ENCODE data around the gene OXTR. TPM values are rescaled to one million over a fixed set of nuclear protein-coding genes. Genes with fewer than 3 reads are reported as not detected.

OXTR gene
- total RNA-seq, result under 0.01 and 1.7 TPM in 2 replicates

DNA sequence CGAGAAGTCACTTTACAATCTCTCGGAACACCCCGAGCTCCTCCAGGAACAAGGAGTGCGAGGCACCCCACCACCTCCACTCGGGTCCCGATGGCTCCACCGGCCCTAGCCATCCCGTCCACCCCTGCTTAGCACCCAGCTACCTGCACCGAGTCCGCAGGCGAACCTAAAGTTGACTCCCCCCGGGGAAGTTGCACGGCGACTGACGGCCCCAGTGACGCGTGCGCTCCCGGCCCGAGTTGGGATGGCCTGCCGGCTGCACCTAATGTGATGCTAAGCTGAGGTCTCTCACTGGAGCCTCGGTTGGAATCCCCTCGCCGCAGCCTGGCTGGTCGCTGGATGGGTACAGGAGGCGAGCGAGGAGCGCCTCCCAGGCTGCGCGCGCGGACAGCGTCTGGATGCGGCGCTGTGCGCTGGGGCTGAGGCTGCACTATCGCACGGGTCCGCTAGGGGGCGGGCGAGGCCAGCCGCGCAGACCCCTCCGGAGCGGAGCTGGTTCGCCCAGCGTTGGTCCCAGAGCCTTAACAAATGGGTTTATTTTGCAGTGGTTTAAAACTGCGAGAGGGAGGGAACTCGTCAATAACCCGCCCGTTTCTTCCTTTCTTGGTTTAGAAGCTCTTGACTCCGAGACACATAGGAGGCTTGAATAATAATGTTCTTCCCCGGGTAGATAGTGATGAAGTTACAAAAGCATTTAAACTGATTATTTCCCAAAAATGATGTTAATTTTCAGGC, at the start of gene OXTR:
Gene OXTR (minus strand): TSS at position 526 of the 735 bp plus-strand sequence. CDS start 1,426 bp downstream, outside the sequence.

DNA sequence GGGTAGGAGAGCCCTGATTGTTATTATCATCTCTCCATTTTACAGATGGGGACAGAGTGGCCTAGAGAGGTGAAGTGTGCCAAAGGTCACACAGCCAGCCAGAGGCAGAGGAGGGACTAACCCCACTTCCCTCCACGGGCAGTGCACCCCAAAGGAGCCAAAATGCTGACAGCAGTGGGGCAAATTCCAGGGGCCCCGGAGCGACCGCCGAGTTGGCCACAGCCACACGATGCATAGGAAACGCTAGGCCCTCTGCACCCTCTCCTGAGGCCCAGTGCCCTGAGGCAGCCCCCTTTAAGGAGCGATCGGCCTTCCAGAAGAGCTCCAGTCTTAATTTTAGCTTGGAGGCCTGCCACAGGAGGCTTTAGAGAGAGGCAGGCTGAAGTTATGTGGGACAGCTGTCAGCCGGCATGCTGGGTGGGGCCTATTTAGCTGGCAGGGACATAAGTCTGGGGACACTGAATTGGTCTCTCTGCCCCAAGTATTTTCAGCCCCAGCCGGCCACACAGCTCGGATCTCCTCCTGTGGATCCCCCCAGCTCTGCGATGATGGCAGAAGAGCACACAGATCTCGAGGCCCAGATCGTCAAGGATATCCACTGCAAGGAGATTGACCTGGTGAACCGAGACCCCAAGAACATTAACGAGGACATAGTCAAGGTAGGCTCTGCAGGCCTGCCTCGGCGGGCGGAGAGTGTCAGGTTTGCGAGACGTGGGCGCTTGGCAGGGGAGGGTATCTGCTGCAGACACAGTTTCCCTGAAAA, 35.9 kb downstream of the OXTR start, which contains the start of gene CAV3:
Gene CAV3 (plus strand): TSS at position 471 of the 763 bp plus-strand sequence. CDS start 75 bp downstream, at position 546.

Other genes starting within 250 kb of the OXTR start
- 0.24 and 0.43 TPM in 2 replicates for gene SSUH2, start 124.8 kb downstream of the OXTR start, total RNA-seq
- not detected in 2 replicates for gene CAV3, start 35.8 kb downstream of the OXTR start, total RNA-seq
- gene RAD18, start 193.9 kb upstream of the OXTR start, total RNA-seq, result 6.0 and 7.2 TPM in 2 replicates